H1 (cell line): ENCODE data around the gene PPAN. TPM values are rescaled to one million over a fixed set of nuclear protein-coding genes. Genes with fewer than 3 reads are reported as not detected.

Source experiments
- CTCF ChIA-PET: fragments of 300-600 bp; sonication (Branson Sonifier 250); formaldehyde crosslinking; loops from one replicate; lab custom pipeline; 2021; ENCODE audit not compliant: partially characterized antibody; lab: Charles Lee
- POLR2A ChIA-PET: fragments of 300-600 bp; sonication (Branson Sonifier 250); formaldehyde crosslinking; loops from one replicate; lab custom pipeline; 2021; ENCODE audit warnings: inconsistent platforms; ENCODE audit not compliant: partially characterized antibody; lab: Charles Lee
- DNase-seq, 2 experiments: peaks; one replicate each; pipeline versions ENCODE4 v3.0.0 to v3.0.0-alpha.2; 2010 to 2022; ENCODE audit warnings: low spot score in 2 of 2, low read depth in 1 of 2, mixed read lengths in 1 of 2
- FAIRE-seq: peaks from 2 replicates; lab custom pipeline; 2011; peaks lifted over from hg19 to GRCh38; lab: Jason Lieb, UNC
- H2AFZ ChIP-seq: 2 replicates; pipeline ENCODE4 v1.8.1; 2012; ENCODE audit warnings: low read length, inconsistent platforms
- H2AK5ac ChIP-seq: 2 replicates; pipeline ENCODE4 v1.6.1; 2013; ENCODE audit warnings: low read depth, low read length
- H2BK120ac ChIP-seq: replicated peaks from 2 replicates; pipeline ENCODE3; 2013; ENCODE audit warnings: low read depth, low read length, inconsistent platforms
- H2BK12ac ChIP-seq: 2 replicates; pipeline ENCODE4 v1.6.1; 2013; ENCODE audit warnings: low read depth, low read length
- H2BK15ac ChIP-seq: 2 replicates; pipeline ENCODE4 v1.6.1; 2013; ENCODE audit warnings: low read length
- H2BK20ac ChIP-seq: 2 replicates; pipeline ENCODE4 v1.6.1; 2013; ENCODE audit warnings: low read length
- H2BK5ac ChIP-seq: 2 replicates; pipeline ENCODE4 v1.6.1; 2013; ENCODE audit warnings: low read depth, low read length
- H3K14ac ChIP-seq: 2 replicates; pipeline ENCODE4 v1.6.1; 2013; ENCODE audit warnings: inconsistent platforms; ENCODE audit not compliant: insufficient read length
- H3K18ac ChIP-seq: 2 replicates; pipeline ENCODE4 v1.6.1; 2013; ENCODE audit warnings: low read length; ENCODE audit errors: extremely low read depth
- H3K23ac ChIP-seq: 2 replicates; pipeline ENCODE4 v1.6.1; 2013; ENCODE audit warnings: inconsistent platforms; ENCODE audit not compliant: insufficient read length
- H3K23me2 ChIP-seq: 2 replicates; pipeline ENCODE4 v1.6.1; 2013; ENCODE audit warnings: low read depth, low read length
- H3K27ac ChIP-seq: 2 replicates; pipeline ENCODE4 v1.6.1; 2011; ENCODE audit warnings: low read depth, low read length, inconsistent platforms
- H3K27me3 ChIP-seq, 4 experiments: replicated peaks in 1 of 4; 1 replicate in 1 of 4; 2 replicates in 3 of 4; pipeline versions ENCODE4 v1.6.1 to v1.8.1; 2011 to 2013; ENCODE audit warnings: low read length in 3 of 4, mild to moderate bottlenecking in 3 of 4, inconsistent platforms in 2 of 4, mixed read lengths in 2 of 4, moderate library complexity in 1 of 4; ENCODE audit not compliant: control insufficient read depth in 3 of 4, insufficient read depth in 3 of 4; ENCODE audit errors: extremely low read depth in 1 of 4
- H3K36me3 ChIP-seq, 4 experiments: 2 replicates each; pipeline versions ENCODE4 v1.6.1 to v1.8.1; 2011 to 2013; ENCODE audit warnings: mild to moderate bottlenecking in 4 of 4, low read length in 3 of 4, moderate library complexity in 2 of 4, control low read depth in 1 of 4, inconsistent platforms in 1 of 4; ENCODE audit not compliant: insufficient read depth in 4 of 4, control insufficient read depth in 2 of 4
- H3K4ac ChIP-seq: replicated peaks from 2 replicates; pipeline ENCODE3; 2013; ENCODE audit warnings: low read length, low read depth, mixed read lengths, inconsistent platforms; ENCODE audit not compliant: insufficient read length
- H3K4me1 ChIP-seq, 4 experiments: replicated peaks in 1 of 4; 1 replicate in 1 of 4; 2 replicates in 3 of 4; pipeline versions ENCODE4 v1.6.1 to v1.8.1; 2011 to 2013; ENCODE audit warnings: low read length in 3 of 4, inconsistent platforms in 2 of 4, mixed read lengths in 1 of 4; ENCODE audit not compliant: insufficient read depth in 4 of 4, control insufficient read depth in 3 of 4
- H3K4me2 ChIP-seq, 2 experiments: 2 replicates each; pipeline versions ENCODE4 v1.6.1 to v1.8.1; 2011 to 2013; ENCODE audit warnings: low read depth in 2 of 2, low read length in 2 of 2, control low read depth in 1 of 2, inconsistent platforms in 1 of 2, mild to moderate bottlenecking in 1 of 2; ENCODE audit not compliant: insufficient read depth in 1 of 2
- H3K4me3 ChIP-seq, 4 experiments: fragments of 200-600, 300-600 bp in 1 of 4; sonication (generic), shearing (Covaris generic), sonication (Bioruptor Twin) in 1 of 4; 2 replicates each; pipeline versions ENCODE4 v1.5.1 to v1.8.1; 2011 to 2016; ENCODE audit warnings: low read length in 4 of 4, low read depth in 3 of 4, control low read depth in 2 of 4, inconsistent platforms in 2 of 4, mild to moderate bottlenecking in 2 of 4, mixed read lengths in 1 of 4, moderate library complexity in 1 of 4; ENCODE audit not compliant: insufficient read depth in 2 of 4; ENCODE audit errors: extremely low read depth in 1 of 4
- H3K56ac ChIP-seq: replicated peaks from 2 replicates; pipeline ENCODE3; 2013; ENCODE audit warnings: low read depth, mild to moderate bottlenecking, mixed read lengths, low read length, inconsistent platforms; ENCODE audit not compliant: insufficient read length
- H3K79me1 ChIP-seq: 2 replicates; pipeline ENCODE4 v1.6.1; 2013; ENCODE audit warnings: low read depth, low read length, control low read depth
- H3K79me2 ChIP-seq, 2 experiments: 2 replicates each; pipeline versions ENCODE4 v1.6.1 to v1.8.1; 2012 to 2013; ENCODE audit warnings: low read length in 2 of 2, mild to moderate bottlenecking in 2 of 2, inconsistent platforms in 1 of 2; ENCODE audit not compliant: insufficient read depth in 2 of 2, control insufficient read depth in 1 of 2
- H3K9ac ChIP-seq, 4 experiments: replicated peaks in 1 of 4; 1 replicate in 1 of 4; 2 replicates in 3 of 4; pipeline versions ENCODE4 v1.6.1 to v1.8.1; 2011 to 2013; ENCODE audit warnings: low read depth in 3 of 4, low read length in 3 of 4, control low read depth in 2 of 4, mild to moderate bottlenecking in 2 of 4, moderate library complexity in 2 of 4, inconsistent platforms in 1 of 4; ENCODE audit errors: extremely low read depth in 1 of 4
- H3K9me3 ChIP-seq, 2 experiments: 2 replicates each; pipeline versions ENCODE4 v1.6.1 to v1.8.1; 2012 to 2013; ENCODE audit warnings: mild to moderate bottlenecking in 2 of 2, moderate library complexity in 2 of 2, control low read depth in 1 of 2, inconsistent platforms in 1 of 2, low read depth in 1 of 2, low read length in 1 of 2, mixed read lengths in 1 of 2; ENCODE audit not compliant: insufficient read depth in 2 of 2
- H4K20me1 ChIP-seq, 2 experiments: replicated peaks in 1 of 2; 2 replicates each; pipeline versions ENCODE3 to v1.8.1; 2011 to 2013; ENCODE audit warnings: inconsistent platforms in 2 of 2, low read length in 2 of 2, mild to moderate bottlenecking in 1 of 2; ENCODE audit not compliant: insufficient read depth in 2 of 2, control insufficient read depth in 1 of 2
- H4K5ac ChIP-seq: 2 replicates; pipeline ENCODE4 v1.6.1; 2013; ENCODE audit warnings: low read length, low read depth, mixed read lengths, inconsistent platforms; ENCODE audit not compliant: insufficient read length
- H4K8ac ChIP-seq: 2 replicates; pipeline ENCODE4 v1.8.0; 2013; ENCODE audit warnings: mild to moderate bottlenecking, moderate library complexity, low read length, inconsistent platforms; ENCODE audit not compliant: insufficient read depth; ENCODE audit errors: extremely low read depth
- H4K91ac ChIP-seq: replicated peaks from 2 replicates; pipeline ENCODE3; 2013; ENCODE audit warnings: low read length, mixed read lengths, inconsistent platforms; ENCODE audit not compliant: insufficient read length
- JUN ChIP-seq: IDR thresholded peaks from 2 replicates; pipeline ENCODE4 v1.6.1; 2011; ENCODE audit warnings: low read depth, mild to moderate bottlenecking, improper control_type of control experiment, low read length
- KDM5A ChIP-seq: fragments of 200-600 bp; IDR thresholded peaks from 2 replicates; pipeline ENCODE4 v1.7.1; 2012; ENCODE audit warnings: mild to moderate bottlenecking, low read length, inconsistent platforms, mixed read lengths
- POLR2A ChIP-seq, 2 experiments: IDR thresholded peaks; 1 replicate in 1 of 2; 2 replicates in 1 of 2; pipeline ENCODE4 v1.6.1; 2011; ENCODE audit warnings: low read depth in 2 of 2, low read length in 2 of 2, mild to moderate bottlenecking in 2 of 2; ENCODE audit errors: control extremely low read depth in 1 of 2
- SIX5 ChIP-seq: IDR thresholded peaks from 2 replicates; pipeline ENCODE4 v1.6.1; 2011; ENCODE audit warnings: mild to moderate bottlenecking, low read depth, low read length
- WGBS, 2 experiments: shearing (Covaris generic) in 1 of 2; methylation state at CpG; one replicate each; pipeline versions ENCODE4 v1.1.6 to v1.1.7; 2013 to 2015; ENCODE audit warnings: low lambda C conversion rate in 2 of 2, mixed read lengths in 2 of 2, inconsistent platforms in 1 of 2, low coverage in 1 of 2, missing lambda C conversion rate in 1 of 2; ENCODE audit not compliant: insufficient replicate concordance in 2 of 2, insufficient coverage in 1 of 2, insufficient read length in 1 of 2; ENCODE audit errors: extremely low coverage in 1 of 2, missing lambda C conversion rate in 1 of 2; 5-methylcytosine and 5-hydroxymethylcytosine counted together
- polyA plus RNA-seq, 7 experiments: library from polyadenylated mRNA; depleted of rRNA in 3 of 7; stranded (reverse) in 5 of 7; unstranded in 2 of 7; fragments of >200 nt in 5 of 7; fragments of 200-250 nt in 2 of 7; gene quantifications; 1 replicate in 5 of 7; 2 replicates in 1 of 7; 4 replicates in 1 of 7; pipeline versions ENCODE4 v1.2.1 to v1.2.3, GENCODE V29; 2011 to 2013; ENCODE audit warnings: missing spikeins in 2 of 7, mixed read lengths in 2 of 7
- total RNA-seq: library from RNA; stranded (reverse); fragmentation: NEBNext Ultra II Directional; extraction: Animal tissue kit (Norgen Biotek cat#: 25700); gene quantifications from 2 replicates; pipeline ENCODE4 v1.2.1, GENCODE V29; 2021

The PPAN gene
- total and polyA plus RNA-seq, 2 of the 8 experiments (the other 6 are each of a cell fraction or from before 2014, with no cell fraction given): 48.8 to 74.4 TPM

- POLR2A ChIA-PET: interaction anchor here (1.2 to 29.1 kb wide), 8 partner anchors 7 to 289 kb away, joined by 3 to 412 read pairs (median 6); partner anchors contain the start of genes ANGPTL6, EIF3G, P2RY11 and PPAN
These were observed 10.9 kb downstream of the PPAN start for GRCh38 chr19:10116866-10117616.

More at GRCh38 chr19:10116866-10117616, 10.9 kb downstream of the PPAN start:
- no peak overlapping the region for H3K23ac ChIP-seq
- H3K27ac ChIP-seq: no peak overlapping the region
- peaks cover 22 to 36% (median 28%) of the 10 kb centered on the region in 4 experiments; a peak in 7 of 8 replicates for H3K36me3 ChIP-seq
- peaks cover 16 to 24% of the 10 kb centered on the region in 2 experiments for H4K20me1 ChIP-seq
- no peaks in the 10 kb centered on the region for H3K9me3 ChIP-seq
- no peak overlapping the region for H3K9ac ChIP-seq
- H2BK15ac ChIP-seq: no peak overlapping the region
- 0 out of 2 replicates have a peak, but pooled peaks cover 2% of the 10 kb centered on the region for H3K79me1 ChIP-seq
- H4K8ac ChIP-seq: no peak overlapping the region
- H2BK5ac ChIP-seq: no peak overlapping the region
- FAIRE-seq: no peak
- H3K18ac ChIP-seq: no peak overlapping the region
- no peak overlapping the region for H3K4ac ChIP-seq
- H4K91ac ChIP-seq: no peak overlapping the region
- TF ChIP-seq POLR2A (IDR thresholded peaks at IDR 0.05; ENCODE audit: control extremely low read depth in 1 of 2, low read depth in 2 of 2, low read length in 2 of 2): 0 out of 3 replicates have a peak, but pooled peaks of 1 of the 2 experiments have one; percentile 46
- no peak for TF ChIP-seq SIX5
- TF ChIP-seq KDM5A: no peak
- TF ChIP-seq JUN: no peak
- H4K5ac ChIP-seq: no peak overlapping the region
- no peak overlapping the region for H2BK120ac ChIP-seq
- H3K23me2 ChIP-seq: peaks cover 5% of the 10 kb centered on the region
- no peak overlapping the region for H3K14ac ChIP-seq
- WGBS, 2 experiments: 90% methylated on average over 17 of the region's 21 CpGs; no CpG with 5 or more reads in 1 of the 2 experiments
- H3K4me3 ChIP-seq: no peak overlapping the region
- H3K4me2 ChIP-seq: no peak overlapping the region
- H3K79me2 ChIP-seq: peaks cover 0 to 12% of the 10 kb centered on the region in 2 experiments; a peak in 2 of 4 replicates
- no peak overlapping the region for H2AFZ ChIP-seq
- no peak overlapping the region for H2AK5ac ChIP-seq
- H2BK12ac ChIP-seq: no peak overlapping the region
- H3K27me3 ChIP-seq: no peaks in the 10 kb centered on the region
- H3K4me1 ChIP-seq: peaks cover 0 to 7% (median 1%) of the 10 kb centered on the region in 4 experiments; a peak in 2 of 7 replicates
- no peak overlapping the region for H2BK20ac ChIP-seq
- CTCF ChIA-PET: interaction anchor here (0.6 to 1.9 kb wide), 8 partner anchors 8 to 1464 kb away, joined by 3 to 7 read pairs (median 4); partner anchors contain the start of gene PPAN
- no peak for DNase-seq
- no peak overlapping the region for H3K56ac ChIP-seq
